Psoas muscle (tissue), 8 donors: ENCODE measurements around the gene SRGN. TPM values are rescaled to one million over a fixed set of nuclear protein-coding genes. Genes with fewer than 3 reads are reported as not detected.

ENCODE experiments used
- ATAC-seq, 4 donors: fragments of 200-7000 bp; cut with Tn5 transposase; one replicate each; pipeline ENCODE4 v1.9.1; 2020; ENCODE audit warnings: moderate library complexity in 3 of 4, mild to moderate bottlenecking in 2 of 4
- DNase-seq, 2 donors: peaks; one replicate each; pipeline ENCODE4 v3.0.0-alpha.2; 2020
- H3K27ac ChIP-seq: fragments of 200-600 bp; one replicate; pipeline ENCODE4 v1.8.0; 2022
- H3K27me3 ChIP-seq, 3 donors: fragments of 200-600 bp in 1 of 3; one replicate each; pipeline versions ENCODE4 v1.6.1 to v1.8.0; 2013 to 2022; ENCODE audit warnings: low read length in 2 of 3, mild to moderate bottlenecking in 2 of 3, moderate library complexity in 1 of 3; ENCODE audit not compliant: insufficient read depth in 3 of 3
- H3K36me3 ChIP-seq, 2 donors: fragments of 200-600 bp in 1 of 2; one replicate each; pipeline versions ENCODE4 v1.6.1 to v1.8.0; 2013 to 2022; ENCODE audit warnings: low read depth in 1 of 2, mild to moderate bottlenecking in 1 of 2, moderate library complexity in 1 of 2; ENCODE audit not compliant: insufficient read depth in 1 of 2
- H3K4me1 ChIP-seq: fragments of 200-600 bp; one replicate; pipeline ENCODE4 v1.8.0; 2022
- H3K4me3 ChIP-seq: fragments of 200-600 bp; one replicate; pipeline ENCODE4 v1.8.0; 2022; ENCODE audit warnings: mild to moderate bottlenecking
- H3K9me3 ChIP-seq: fragments of 200-600 bp; one replicate; pipeline ENCODE4 v1.8.0; 2022
- WGBS, 3 donors: extraction: QIAGEN DNeasy Blood & Tissue Kit; methylation state at CpG; one replicate each; pipeline versions ENCODE4 v1.1.6 to v1.1.7; 2013; 5-methylcytosine and 5-hydroxymethylcytosine counted together
- intact Hi-C, 2 donors: fragments of 100-400 bp; cut with DNase I; formaldehyde crosslinking; loops; one replicate each; pipeline versions ENCODE4 v1.11.0 to v1.14.2; 2022
- polyA plus RNA-seq, 3 donors: library from polyadenylated mRNA; stranded (reverse); fragments of 200-250 nt; gene quantifications; one replicate each; pipeline ENCODE4 v1.2.3, GENCODE V29; 2013
- total RNA-seq, 4 donors: library from RNA; stranded (reverse); fragmentation: NEBNext Ultra II Directional in 2 of 4; extraction: Animal tissue kit (Norgen Biotek cat#: 25700) in 2 of 4; gene quantifications; one replicate each; pipeline versions ENCODE4 v1.2.1 to v1.2.4, GENCODE V29; 2021 to 2023
- TF ChIP-seq, protein P1 (sequence below): fragments of 200-600 bp; IDR thresholded peaks from one replicate; pipeline ENCODE4 v1.8.0; 2022; ENCODE audit warnings: antibody characterized with exemption
- donor health status: healthy with polysubstance abuse.
- donor health status: DM: no; HTN: no; CAD: no; lungs with moderate emphysema.
- donor health status: Bipolar disorder and iron deficiency.
- donor health status: healthy.
- donor health status: DM: yes; HTN: yes; CAD: no.
- donor health status: DM: no; HTN: no; CAD: no.
- donor health status: DM: no; HTN: no; CAD: no.
- donor health status: DM: yes; HTN: yes; CAD: no.

The SRGN gene
- total and polyA plus RNA-seq, 7 donors = 27.8 to 54.0 (median 32.9) TPM

DNA sequence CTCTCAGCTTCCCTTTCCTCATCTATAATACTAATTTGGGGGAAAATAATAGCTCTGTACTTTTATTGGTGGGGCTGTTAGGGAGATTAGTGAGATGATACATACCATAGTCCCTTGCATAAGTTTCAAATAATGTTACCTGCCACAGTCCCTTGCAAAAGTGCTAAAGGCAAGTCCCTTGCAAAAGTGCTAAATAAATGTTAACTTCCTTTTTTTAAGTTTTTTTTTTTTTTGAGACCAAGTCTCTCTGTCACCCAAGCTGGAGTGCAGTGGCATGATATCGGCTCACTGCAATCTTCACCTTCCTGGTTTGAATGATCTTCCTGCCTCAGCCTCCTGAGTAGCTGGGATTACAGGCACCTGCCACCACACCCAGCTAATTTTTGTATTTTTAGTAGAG lies 43.4 kb upstream of the SRGN start:
- Histone ChIP-seq H3K4me3 (no peak overlapping the region), H3K27me3 (no peaks in the 10 kb centered on the region), H3K9me3 (no peaks in the 10 kb centered on the region), H3K36me3 (no peaks in the 10 kb centered on the region), H3K4me1 (no peaks in the 10 kb centered on the region), H3K27ac (no peak overlapping the region)
- ATAC-seq = no peak
- DNase-seq = no peak
- WGBS, 3 donors = 62 to 100% (median 67%) methylated on average over 1 of the region's 1 CpG
- TF ChIP-seq, protein P1, sequence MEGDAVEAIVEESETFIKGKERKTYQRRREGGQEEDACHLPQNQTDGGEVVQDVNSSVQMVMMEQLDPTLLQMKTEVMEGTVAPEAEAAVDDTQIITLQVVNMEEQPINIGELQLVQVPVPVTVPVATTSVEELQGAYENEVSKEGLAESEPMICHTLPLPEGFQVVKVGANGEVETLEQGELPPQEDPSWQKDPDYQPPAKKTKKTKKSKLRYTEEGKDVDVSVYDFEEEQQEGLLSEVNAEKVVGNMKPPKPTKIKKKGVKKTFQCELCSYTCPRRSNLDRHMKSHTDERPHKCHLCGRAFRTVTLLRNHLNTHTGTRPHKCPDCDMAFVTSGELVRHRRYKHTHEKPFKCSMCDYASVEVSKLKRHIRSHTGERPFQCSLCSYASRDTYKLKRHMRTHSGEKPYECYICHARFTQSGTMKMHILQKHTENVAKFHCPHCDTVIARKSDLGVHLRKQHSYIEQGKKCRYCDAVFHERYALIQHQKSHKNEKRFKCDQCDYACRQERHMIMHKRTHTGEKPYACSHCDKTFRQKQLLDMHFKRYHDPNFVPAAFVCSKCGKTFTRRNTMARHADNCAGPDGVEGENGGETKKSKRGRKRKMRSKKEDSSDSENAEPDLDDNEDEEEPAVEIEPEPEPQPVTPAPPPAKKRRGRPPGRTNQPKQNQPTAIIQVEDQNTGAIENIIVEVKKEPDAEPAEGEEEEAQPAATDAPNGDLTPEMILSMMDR = no peak
- intact Hi-C loops = no loop called here

DNA sequence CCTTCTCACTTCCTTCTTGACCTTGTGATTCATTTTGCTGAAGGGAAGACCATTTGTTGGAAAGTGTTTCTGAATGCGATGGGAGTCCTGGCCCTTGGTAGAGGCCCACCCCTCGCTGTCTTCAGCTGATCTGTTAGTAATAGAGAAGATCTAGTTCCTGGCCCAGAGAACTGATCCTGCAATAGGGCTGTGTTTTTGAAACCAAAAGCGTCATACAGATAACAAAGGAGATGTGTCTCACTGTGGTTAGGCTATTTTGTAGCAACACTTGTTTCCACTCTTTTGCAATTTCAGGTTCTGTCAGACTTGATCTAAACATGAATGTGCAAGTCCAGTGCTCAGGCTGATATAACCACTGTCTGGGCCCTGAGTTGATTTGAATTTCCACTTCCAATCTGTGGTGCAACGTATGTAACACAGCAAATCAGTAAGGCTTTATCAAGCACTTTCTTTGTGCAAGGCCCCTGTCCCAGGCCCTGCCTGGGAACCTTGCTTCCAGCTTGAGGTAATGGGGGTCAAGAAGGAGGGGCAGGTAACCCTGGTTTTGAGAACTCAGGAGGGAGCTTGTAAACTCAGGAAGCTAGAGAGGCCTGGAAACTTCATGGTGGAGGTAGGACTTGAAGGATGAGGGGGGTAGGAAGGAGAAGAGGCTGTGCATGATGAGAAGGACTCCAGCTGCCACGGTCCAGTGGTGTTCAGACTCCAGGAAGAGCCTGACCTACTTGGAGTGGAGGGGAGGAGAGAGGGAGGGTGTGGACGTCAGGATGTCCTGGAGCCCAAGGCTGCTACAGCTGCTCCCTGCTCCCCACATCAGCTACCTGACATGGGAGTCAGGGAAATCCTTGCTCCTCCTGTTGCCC lies 42.2 kb upstream of the SRGN start:
- H3K36me3 ChIP-seq = no peaks in the 10 kb centered on the region
- H3K4me1 ChIP-seq = no peaks in the 10 kb centered on the region
- DNase-seq (no peak), ATAC-seq (no peak)
- intact Hi-C loops = no loop called here
- no peak overlapping the region for H3K27ac ChIP-seq
- TF ChIP-seq, protein P1 = no peak
- no peaks in the 10 kb centered on the region for H3K9me3 ChIP-seq
- no peak overlapping the region for H3K4me3 ChIP-seq
- 77 to 80% (median 78%) methylated on average over 6 of the region's 6 CpGs for WGBS, 3 donors
- H3K27me3 ChIP-seq = no peaks in the 10 kb centered on the region

DNA sequence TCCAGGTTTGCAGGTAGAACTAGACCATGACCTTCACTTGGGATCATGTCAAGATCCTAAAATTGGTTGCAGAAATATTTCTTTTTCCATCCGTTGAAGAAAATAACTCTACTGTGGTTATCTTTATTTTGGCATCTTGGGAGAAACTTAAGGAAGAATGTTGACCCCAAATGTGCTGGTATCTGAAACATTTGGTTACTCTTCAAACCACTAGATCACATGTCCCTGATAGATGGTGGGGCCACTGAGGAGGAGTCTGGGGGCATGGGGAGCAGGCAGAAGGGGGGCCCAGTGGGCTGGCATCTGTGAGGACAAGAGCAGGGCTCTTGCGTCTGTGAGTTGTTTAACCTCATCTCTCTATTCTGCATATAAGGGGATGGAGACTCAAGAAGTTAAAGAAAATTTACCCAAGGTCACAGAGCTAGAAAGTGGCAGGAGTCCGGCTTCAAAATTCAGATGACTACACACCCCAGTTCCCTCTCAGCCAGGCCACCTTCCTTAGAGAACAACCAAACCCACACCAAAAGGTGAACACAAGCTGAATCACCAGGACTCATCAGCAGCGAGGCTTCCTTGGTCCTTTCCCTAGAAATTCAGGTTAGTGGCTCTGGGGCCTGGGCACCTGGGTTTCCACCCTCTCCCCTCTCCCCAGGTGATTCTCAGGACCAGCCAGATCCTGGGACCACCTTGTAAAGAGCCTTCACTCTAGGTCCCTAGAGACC lies 40.6 kb upstream of the SRGN start:
- no peaks in the 10 kb centered on the region for H3K4me1 ChIP-seq
- TF ChIP-seq, protein P1 = no peak
- no peaks in the 10 kb centered on the region for H3K36me3 ChIP-seq
- no peaks in the 10 kb centered on the region for H3K9me3 ChIP-seq
- H3K27me3 ChIP-seq = no peaks in the 10 kb centered on the region
- DNase-seq (no peak), ATAC-seq (no peak)
- H3K4me3 ChIP-seq = no peak overlapping the region
- intact Hi-C loops = no loop called here
- H3K27ac ChIP-seq = no peak overlapping the region
- 83 to 89% (median 87%) methylated on average over 4 of the region's 4 CpGs for WGBS, 3 donors

DNA sequence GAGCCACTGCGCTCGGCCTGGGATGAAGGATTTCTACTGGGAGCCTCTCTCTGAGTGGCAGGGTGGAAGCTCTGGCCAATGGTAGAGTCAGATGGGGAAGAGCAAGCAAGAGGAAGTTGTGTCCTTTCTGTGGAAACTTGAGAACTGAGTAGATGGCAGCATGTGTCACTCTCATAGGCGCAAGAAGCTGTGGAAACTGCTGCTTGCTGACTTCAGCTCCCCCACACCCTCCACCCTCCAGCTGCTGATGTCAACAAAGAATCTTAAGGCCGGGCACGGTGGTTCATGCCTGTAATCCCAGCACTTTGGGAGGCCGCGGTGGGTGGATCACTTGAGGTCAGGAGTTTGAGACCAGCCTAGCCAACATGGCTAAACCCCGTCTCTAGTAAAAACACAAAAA lies 39.8 kb upstream of the SRGN start:
- TF ChIP-seq, protein P1 = no peak
- peak in 1 of 2 donors; percentile 32 for DNase-seq
- no peak overlapping the region for H3K4me3 ChIP-seq
- H3K27me3 ChIP-seq = no peaks in the 10 kb centered on the region
- peak; percentile 56 to 75 (median 70) for ATAC-seq
- no peak overlapping the region for H3K27ac ChIP-seq
- no peaks in the 10 kb centered on the region for H3K9me3 ChIP-seq
- no peaks in the 10 kb centered on the region for H3K36me3 ChIP-seq
- WGBS, 3 donors = 32 to 59% (median 37%) methylated on average over 8 of the region's 8 CpGs
- intact Hi-C loops = no loop called here
- no peaks in the 10 kb centered on the region for H3K4me1 ChIP-seq
